Cardiac muscle cell (in vitro differentiated cells and primary cell): ENCODE measurements around the gene ATP6V0D1. TPM values are rescaled to one million over a fixed set of nuclear protein-coding genes. Genes with fewer than 3 reads are reported as not detected.
A peak's percentile ranks its signal among the peaks of the same experiment; 100 is the strongest.

Experiments used
- DNase-seq, 2 donors: peaks; one replicate each; pipeline versions ENCODE4 v3.0.0 to v3.0.0-alpha.2; 2010 to 2017; ENCODE audit warnings: low read depth in 1 of 2, low spot score in 1 of 2
- H3K27ac ChIP-seq: fragments of 200-600 bp; sonication (generic); 2 replicates; pipeline ENCODE4 v1.5.1; 2016
- H3K27me3 ChIP-seq: fragments of 200-600 bp; sonication (generic); 2 replicates; pipeline ENCODE4 v1.6.0; 2016; ENCODE audit warnings: control low read depth
- H3K36me3 ChIP-seq: fragments of 200-600 bp; sonication (generic); 2 replicates; pipeline ENCODE4 v1.5.1; 2016; ENCODE audit warnings: control low read depth
- H3K4me1 ChIP-seq: fragments of 200-600 bp; sonication (generic); 2 replicates; pipeline ENCODE4 v1.8.1; 2017; ENCODE audit warnings: low read depth, mild to moderate bottlenecking, mixed run types
- H3K4me3 ChIP-seq: fragments of 200-600 bp; sonication (generic); 2 replicates; pipeline ENCODE4 v1.5.1; 2016; ENCODE audit warnings: mild to moderate bottlenecking
- H3K9me3 ChIP-seq: fragments of 200-600 bp; sonication (generic); 2 replicates; pipeline ENCODE4 v1.5.1; 2017; ENCODE audit warnings: low read depth, mild to moderate bottlenecking, control low read depth
- polyA plus RNA-seq: library from polyadenylated mRNA; unstranded; fragments of >200 nt; fragmentation: Nextera tagmentation; extraction: Ambion mirVana; gene quantifications from 2 replicates; pipeline ENCODE4 v1.2.1, GENCODE V29; 2016
- total RNA-seq: library from RNA; depleted of rRNA; stranded (reverse); fragments of >200 nt; gene quantifications from 2 replicates; pipeline ENCODE4 v1.2.3, GENCODE V29; 2016
- TF ChIP-seq, protein P1 (sequence below): IDR thresholded peaks from 2 replicates; pipeline ENCODE4 v1.5.1; 2012; ENCODE audit warnings: low read depth, mild to moderate bottlenecking, low read length

The ATP6V0D1 gene
- total and polyA plus RNA-seq, 2 experiments from 2014 or later = 74.5 to 203 TPM

DNA sequence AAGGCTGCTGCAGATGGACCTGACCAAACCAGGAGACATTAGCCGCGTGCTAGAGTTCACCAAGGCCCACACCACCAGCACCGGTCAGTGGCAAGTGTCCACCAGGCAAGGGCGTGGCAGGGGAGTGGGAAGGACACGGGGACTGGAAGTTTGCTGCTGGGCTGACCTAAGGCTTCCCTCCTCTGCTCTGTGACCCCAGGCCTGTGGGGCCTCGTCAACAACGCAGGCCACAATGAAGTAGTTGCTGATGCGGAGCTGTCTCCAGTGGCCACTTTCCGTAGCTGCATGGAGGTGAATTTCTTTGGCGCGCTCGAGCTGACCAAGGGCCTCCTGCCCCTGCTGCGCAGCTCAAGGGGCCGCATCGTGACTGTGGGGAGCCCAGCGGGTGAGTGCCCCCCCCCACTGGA, 45.2 kb downstream of the ATP6V0D1 start:
- H3K36me3 ChIP-seq = peaks cover 3% of the 10 kb centered on the region
- no peaks in the 10 kb centered on the region for H3K9me3 ChIP-seq
- no peaks in the 10 kb centered on the region for H3K4me1 ChIP-seq
- TF ChIP-seq, protein P1, sequence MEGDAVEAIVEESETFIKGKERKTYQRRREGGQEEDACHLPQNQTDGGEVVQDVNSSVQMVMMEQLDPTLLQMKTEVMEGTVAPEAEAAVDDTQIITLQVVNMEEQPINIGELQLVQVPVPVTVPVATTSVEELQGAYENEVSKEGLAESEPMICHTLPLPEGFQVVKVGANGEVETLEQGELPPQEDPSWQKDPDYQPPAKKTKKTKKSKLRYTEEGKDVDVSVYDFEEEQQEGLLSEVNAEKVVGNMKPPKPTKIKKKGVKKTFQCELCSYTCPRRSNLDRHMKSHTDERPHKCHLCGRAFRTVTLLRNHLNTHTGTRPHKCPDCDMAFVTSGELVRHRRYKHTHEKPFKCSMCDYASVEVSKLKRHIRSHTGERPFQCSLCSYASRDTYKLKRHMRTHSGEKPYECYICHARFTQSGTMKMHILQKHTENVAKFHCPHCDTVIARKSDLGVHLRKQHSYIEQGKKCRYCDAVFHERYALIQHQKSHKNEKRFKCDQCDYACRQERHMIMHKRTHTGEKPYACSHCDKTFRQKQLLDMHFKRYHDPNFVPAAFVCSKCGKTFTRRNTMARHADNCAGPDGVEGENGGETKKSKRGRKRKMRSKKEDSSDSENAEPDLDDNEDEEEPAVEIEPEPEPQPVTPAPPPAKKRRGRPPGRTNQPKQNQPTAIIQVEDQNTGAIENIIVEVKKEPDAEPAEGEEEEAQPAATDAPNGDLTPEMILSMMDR = no peak
- peaks cover 31% of the 10 kb centered on the region for H3K27me3 ChIP-seq
- H3K27ac ChIP-seq = no peak overlapping the region
- H3K4me3 ChIP-seq = no peak overlapping the region
- DNase-seq = no peak

DNA sequence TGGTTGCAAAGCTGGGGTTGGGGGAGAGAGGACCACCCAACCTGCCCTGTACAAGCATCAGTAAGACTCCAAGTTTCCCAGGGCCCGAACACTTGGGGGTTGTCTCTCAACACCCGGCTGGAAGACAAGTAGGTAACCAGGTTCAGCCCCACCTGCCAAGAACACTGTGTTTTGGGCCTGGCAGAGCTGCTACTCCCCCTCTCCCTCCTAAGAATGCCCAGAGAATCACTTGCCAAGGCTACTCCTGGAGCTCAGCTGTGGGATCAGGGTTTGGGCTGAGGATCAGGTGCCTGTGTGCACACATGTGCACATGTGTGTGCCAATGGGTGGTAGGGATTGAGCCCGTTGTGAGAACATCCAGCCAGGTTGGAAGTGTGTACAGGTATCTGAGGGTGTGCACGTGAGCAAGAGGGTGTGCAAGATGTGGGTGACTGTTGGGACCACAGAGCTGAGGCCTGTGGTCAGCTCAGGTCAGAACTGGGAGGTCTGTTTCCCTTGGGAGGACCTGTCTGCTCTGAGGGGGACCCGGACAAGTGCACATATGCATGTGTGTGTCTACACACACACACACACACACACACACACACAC, 47.7 kb downstream of the ATP6V0D1 start:
- no peak overlapping the region for H3K4me3 ChIP-seq
- no peaks in the 10 kb centered on the region for H3K36me3 ChIP-seq
- peaks cover 4% of the 10 kb centered on the region for H3K4me1 ChIP-seq
- H3K27me3 ChIP-seq = peaks cover 56% of the 10 kb centered on the region
- no peaks in the 10 kb centered on the region for H3K9me3 ChIP-seq
- TF ChIP-seq, protein P1 = no peak
- no peak for DNase-seq
- H3K27ac ChIP-seq = no peak overlapping the region

DNA sequence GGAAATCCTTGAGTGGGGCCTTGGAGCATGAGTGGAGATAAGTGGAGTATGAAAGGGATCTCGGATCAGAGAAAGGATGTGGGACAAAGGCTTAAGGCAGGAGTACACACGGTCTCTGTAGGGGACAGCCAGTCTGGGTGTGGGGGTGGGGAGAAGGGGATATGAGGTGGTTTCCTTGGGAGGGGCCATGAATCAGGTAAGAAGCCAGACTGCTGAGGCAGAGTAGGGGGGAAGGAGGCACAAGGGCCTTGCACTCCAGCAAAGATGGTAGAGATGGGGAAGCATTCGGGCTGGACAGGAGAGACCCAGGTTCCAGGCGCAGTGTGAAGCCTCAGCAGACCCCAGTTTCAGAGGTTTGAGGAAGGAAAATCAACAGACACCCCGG, 48.5 kb downstream of the ATP6V0D1 start:
- H3K27ac ChIP-seq = no peak overlapping the region
- no peak overlapping the region for H3K4me3 ChIP-seq
- no peaks in the 10 kb centered on the region for H3K9me3 ChIP-seq
- no peaks in the 10 kb centered on the region for H3K36me3 ChIP-seq
- peaks cover 4% of the 10 kb centered on the region for H3K4me1 ChIP-seq
- H3K27me3 ChIP-seq = peaks cover 56% of the 10 kb centered on the region
- TF ChIP-seq, protein P1 = no peak
- no peak for DNase-seq

DNA sequence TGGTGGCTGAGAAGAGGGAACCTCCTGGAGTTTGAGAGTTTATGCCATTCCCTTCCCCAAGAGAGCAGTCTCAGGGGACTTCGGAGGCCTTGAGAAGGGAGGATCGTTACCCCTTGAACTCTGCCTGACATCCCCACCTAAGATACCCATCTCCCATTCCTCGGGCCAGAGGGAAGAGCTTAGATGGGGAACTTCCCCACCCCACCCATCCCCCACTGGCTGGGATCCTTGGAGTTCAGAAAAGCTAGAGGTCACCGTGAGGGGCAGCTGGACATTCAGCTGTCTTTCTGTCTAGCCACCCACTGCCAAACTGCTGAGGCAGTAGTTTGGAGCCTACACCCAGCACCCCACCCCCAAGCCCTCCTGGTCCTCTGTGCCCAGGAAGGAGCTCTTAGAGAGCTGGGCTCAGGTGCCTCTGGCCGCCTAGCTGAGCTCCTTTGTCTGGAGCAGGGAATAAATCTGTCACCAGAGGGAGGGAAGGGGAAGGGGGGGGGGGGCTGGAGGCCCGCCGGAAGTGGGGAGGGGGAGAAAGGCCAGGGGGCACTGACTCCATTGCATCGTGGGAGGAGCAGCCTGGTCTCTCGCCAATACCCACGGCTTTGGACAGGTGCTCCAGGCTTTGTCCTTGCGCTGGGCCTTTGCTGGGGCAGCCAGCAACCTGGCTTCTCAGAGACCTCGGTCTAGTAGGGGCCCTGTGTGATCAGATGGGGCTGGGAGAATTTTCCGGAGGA, 49.0 kb downstream of the ATP6V0D1 start:
- no peak for DNase-seq
- H3K9me3 ChIP-seq = no peaks in the 10 kb centered on the region
- H3K27ac ChIP-seq = no peak overlapping the region
- H3K36me3 ChIP-seq = no peaks in the 10 kb centered on the region
- peaks cover 56% of the 10 kb centered on the region for H3K27me3 ChIP-seq
- H3K4me1 ChIP-seq = peaks cover 4% of the 10 kb centered on the region
- TF ChIP-seq, protein P1 = no peak
- peak overlapping the region; percentile 21 for H3K4me3 ChIP-seq

DNA sequence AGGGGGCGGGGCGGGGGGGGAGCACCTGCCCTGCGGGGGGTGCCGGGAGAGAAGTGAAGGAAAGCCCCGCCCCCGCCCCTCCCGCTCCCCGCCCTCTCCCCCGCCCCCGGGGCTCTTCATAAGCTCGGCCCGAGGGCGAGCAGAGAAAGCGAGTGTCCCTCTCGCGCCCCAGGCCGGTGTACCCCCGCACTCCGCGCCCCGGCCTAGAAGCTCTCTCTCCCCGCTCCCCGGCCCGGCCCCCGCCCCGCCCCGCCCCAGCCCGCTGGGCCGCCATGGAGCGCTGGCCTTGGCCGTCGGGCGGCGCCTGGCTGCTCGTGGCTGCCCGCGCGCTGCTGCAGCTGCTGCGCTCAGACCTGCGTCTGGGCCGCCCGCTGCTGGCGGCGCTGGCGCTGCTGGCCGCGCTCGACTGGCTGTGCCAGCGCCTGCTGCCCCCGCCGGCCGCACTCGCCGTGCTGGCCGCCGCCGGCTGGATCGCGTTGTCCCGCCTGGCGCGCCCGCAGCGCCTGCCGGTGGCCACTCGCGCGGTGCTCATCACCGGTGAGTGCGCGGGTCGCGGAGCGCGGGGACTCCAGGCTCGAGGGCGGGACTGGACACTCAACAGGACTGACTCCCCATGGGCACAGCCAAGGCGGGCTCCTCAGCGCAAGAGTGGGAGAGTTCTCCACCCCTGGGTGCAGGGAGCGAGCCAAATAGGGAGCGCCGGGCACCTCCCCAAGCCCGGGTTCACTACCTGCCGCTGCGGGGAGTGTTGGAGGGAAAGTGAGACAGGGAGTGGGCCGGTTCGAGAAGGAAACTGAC, 49.8 kb downstream of the ATP6V0D1 start, which contains the start of gene HSD11B2:
TSS of gene HSD11B2 (plus strand) at position 145 of the 798 bp plus-strand sequence. CDS start at position 273, 128 bp downstream.
- Histone ChIP-seq H3K4me1 (peaks cover 4% of the 10 kb centered on the region), H3K27ac (no peak within 1 kb of the TSS), H3K9me3 (no peaks in the 10 kb centered on the region), H3K36me3 (no peaks in the 10 kb centered on the region), H3K4me3 (peak within 1 kb of the TSS; percentile 28), H3K27me3 (peaks cover 56% of the 10 kb centered on the region)
- TF ChIP-seq, protein P1 = no peak
- DNase-seq = peak; percentile 52 to 77
